ENCODE results near the gene CYP1A2.
"Not testable (repeated sequence)": the region's sequence is repeated elsewhere in the genome, so short reads cannot be mapped to it uniquely, and the experiment has no call there.

Gene CYP1A2

DNA sequence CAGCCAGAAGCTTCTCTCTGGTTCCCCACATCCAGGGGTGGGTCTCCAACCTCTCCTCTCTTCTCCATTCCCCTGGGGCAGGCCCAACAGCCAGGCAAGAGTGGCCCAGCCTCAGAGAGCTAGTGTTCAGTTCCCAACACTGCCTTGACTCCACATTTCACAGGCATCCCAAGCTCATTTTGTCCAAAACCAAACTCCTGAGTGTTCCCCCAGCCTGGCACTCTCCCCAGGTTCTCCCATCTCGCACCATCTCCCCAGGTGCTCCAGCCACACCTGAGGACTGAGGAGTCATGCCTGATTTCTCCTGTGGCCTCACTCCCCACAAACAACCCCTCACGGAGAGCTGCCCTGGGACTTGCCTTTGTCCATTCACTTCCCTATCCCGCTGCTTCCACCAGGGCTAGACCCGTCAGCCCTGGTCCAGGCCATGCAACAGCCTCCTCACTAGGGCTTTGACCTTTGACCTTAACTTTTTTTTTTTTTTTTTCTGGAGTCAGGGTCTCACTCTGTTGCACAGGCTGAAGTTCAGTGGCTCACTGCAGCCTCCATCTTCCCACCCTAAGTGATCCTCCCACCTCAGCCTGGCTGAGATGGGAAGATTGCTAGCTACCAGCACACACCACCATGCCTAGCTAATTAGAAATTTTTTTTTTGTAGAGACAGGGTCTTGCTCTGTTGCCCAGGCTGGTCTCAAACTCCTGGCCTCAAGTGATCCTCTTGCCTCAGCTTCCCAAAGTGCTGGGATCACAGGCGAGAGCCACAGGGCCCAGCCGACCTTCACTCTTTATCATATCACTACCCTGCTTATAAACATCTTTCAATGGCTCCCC, 29.3 kb downstream of the CYP1A2 start:
- DNase-seq (ENCODE audit: low read depth): no peak

DNA sequence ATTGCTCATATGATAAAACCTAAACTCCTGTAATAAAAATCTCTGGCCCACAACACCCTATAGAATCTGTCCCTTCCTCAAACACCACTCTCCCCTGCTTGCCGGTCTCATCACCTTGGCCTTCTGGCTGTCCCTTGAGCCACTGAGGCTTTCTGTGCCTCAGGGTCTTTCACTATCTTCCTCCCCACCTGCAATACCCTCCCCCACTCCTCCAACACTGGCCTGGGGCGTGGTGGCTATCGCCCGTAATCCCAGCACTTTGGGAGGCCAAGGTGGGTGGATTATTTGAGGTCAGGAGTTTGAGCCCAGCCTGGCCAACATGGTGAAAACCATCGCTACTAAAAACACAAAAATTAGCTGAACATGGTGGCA, 29.9 kb downstream of the CYP1A2 start:
- no peak for DNase-seq (ENCODE audit: low read depth)

DNA sequence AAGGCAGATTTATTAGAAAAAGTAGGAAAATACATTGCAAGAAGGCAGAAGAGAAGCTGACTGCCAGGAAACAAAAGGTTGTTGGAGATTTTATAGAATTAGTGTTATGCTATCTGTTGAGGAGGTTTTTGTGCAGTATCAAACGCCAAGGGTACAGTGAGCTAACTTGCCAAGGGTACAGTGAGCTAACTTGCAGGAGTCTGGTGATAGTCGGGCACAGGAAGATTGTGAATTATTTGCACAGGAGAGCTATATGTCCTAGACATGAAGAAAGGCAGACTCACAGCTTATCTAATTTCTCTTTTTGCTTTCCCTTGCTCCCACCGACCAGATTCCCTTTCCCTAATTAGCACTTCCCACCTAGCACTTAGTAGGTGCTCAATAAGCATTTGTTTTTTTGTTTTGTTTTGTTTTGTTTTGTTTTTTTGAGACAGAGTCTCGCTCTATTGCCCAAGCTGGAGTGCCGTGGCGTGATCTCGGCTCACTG, 30.6 kb downstream of the CYP1A2 start:
- DNase-seq (ENCODE audit: low read depth): no peak

DNA sequence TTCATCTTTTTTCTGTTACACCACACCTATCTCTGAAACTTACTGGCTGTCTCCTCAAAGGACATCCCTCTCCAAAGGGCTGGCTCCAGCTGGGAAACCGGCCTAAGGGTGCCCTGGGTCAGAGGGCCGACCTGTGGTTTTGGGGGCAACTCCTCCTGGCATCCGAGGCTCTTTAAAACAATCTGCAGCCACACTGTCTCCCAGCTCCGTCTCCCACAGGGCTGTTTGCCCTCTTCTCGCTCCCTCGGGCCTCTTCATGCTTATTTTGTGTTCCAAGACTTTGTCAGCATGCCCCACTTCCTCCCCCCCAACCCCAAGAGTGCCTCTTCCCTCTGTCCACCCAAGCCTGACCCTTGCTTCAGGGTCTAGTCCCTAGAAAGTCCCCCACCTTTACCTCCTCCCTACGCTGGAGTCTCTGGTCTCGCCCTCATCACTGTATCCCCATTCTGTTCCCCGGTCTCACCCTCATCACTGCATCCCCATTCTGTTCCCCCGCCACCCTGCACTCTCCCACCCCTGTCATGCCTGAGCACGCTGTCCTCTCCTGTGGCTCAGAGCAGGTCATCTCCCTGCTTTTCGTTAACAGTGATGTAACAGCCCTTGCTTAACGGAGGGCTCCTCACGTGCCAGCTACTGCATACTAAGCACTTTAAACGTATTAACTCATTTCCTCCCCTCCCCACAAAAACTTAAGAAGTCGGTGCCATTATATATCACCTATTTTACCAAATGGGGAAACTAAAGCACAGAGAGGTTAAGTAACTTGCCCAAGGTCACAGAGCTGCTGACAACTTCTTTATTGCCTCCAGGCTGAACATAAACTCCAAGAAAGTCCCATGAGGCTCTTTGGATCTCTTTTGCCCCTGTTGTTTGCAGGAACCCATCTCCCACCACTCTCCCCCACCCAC, 32.1 kb downstream of the CYP1A2 start:
- no peak for DNase-seq (ENCODE audit: low read depth)

DNA sequence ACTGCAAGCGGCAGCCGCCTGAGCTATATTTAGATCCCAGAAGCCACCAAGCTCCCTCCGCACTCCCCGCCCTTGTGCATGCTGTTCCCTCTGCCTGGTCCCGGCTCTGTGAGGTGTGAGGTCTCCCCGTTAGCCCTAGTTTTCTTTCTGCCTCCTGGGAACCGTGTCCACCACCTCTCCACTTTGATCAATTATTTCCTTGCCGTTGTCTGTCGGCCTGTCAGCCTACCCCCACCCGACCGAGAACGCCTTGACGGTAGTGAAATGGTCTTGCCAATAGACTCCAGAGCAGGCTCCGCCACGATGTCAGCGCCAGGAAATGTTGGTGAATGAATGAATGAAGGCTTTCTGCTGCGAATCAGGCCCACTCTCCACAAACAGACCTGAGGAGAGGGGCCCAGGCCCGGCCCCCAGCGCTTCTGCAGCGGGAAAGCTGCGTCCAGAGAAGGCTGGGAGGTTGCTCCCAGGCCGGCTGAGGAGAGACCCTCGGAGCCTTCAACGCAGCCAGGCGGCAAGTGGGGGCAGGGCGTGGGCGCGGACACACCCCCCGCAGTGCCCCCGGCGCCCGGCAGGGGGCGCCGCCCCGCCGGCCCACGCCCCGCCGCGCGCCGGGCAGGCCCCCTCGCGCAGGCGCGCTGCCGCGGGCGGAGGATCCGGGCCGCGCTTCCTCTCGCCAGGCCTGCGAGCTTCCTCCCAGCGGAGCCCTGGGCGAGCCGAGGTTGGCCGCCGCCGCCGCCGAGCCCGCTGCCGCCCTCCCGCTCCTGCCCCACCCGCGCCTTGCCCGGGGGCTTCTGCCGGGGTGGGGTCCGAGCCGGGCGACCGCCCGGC, 33.0 kb downstream of the CYP1A2 start, which contains the start of gene CSK:
TSS of gene CSK (plus strand) at position 650 of the 828 bp plus-strand sequence. CDS start 16,218 bp downstream, outside the sequence.
- peak; percentile 66 for DNase-seq (ENCODE audit: low read depth)

DNA sequence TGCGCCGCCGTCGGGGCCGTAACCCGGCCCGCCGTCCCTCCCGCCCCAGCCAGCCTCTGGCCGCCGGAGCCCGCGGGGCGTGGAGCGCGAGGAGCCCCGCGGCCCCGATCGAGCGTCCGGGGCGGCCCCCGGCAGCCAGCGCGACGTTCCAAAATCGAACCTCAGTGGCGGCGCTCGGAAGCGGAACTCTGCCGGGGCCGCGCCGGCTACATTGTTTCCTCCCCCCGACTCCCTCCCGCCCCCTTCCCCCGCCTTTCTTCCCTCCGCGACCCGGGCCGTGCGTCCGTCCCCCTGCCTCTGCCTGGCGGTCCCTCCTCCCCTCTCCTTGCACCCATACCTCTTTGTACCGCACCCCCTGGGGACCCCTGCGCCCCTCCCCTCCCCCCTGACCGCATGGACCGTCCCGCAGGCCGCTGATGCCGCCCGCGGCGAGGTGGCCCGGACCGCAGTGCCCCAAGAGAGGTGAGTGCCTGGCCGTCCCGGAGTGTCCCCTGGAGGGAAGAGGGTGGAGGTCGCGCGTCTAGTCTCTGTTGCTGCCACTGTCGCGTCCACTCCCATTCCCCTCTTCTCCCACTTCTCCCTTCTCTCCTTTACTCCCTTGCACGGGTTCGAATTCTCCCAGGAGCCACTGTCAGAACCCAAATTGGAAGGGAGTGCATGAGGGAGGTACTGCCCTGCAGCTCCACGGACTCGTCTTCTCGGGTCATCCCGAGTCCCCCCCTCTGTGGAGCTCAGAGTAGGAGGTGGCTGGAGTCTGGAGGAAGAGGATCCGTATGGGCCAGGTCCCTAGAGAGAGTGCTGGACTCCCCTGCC, 33.8 kb downstream of the CYP1A2 start:
- DNase-seq (ENCODE audit: low read depth): no peak

DNA sequence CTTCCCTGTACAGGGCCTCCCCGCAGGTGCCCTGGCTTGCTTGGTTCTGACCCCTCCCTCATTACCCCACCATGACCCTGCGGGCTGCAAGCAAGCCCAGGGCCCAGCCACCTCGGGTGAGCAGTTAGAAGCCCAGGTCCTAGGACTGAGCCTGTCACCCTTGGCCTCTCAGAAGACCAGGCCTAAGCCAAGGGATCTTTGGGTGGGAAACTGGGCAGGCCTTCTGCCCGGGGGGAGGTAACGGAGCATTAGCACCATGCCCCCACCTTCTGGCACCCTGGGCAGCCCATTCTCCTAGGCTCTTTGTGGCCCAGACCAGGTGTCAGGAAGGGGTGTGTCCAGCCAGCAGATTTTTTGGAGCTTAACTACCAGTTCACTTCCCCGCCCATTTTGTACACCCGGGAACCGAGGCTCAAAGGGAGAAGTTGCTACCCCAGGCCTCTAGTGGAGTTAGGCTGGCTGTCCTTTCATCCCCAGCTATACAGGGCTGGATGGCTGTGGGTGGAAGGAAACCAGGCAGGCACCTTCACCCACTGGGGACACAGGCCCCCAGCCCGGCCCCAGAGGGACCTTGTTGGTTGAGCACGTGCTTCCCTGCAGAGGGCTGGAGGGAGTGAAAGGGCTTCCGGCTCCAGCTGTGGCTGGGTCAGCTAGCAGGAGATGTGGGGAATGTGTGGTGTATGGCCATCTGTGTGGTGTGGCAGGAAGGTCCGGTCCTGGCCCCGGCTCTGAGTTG, 34.6 kb downstream of the CYP1A2 start:
- no peak for DNase-seq (ENCODE audit: low read depth)

DNA sequence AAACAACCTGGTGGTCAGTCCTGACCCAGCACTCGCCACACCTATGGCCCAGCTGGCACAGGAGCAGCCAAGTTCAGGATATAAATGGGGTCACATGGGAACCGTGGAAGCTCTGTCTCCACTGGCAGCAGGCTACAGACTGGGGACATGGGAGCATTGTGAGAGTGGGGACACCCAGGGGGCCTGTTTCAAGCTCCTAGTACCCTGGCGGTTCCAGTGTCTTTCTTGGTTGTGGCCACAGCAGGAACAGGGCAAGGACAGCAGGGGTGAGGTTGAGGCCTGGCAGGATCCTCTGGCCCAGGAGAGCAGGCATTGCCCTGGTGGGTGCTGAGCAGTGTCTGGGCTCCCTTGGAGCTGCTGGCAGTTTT, 35.1 kb downstream of the CYP1A2 start:
- no peak for DNase-seq (ENCODE audit: low read depth)

DNA sequence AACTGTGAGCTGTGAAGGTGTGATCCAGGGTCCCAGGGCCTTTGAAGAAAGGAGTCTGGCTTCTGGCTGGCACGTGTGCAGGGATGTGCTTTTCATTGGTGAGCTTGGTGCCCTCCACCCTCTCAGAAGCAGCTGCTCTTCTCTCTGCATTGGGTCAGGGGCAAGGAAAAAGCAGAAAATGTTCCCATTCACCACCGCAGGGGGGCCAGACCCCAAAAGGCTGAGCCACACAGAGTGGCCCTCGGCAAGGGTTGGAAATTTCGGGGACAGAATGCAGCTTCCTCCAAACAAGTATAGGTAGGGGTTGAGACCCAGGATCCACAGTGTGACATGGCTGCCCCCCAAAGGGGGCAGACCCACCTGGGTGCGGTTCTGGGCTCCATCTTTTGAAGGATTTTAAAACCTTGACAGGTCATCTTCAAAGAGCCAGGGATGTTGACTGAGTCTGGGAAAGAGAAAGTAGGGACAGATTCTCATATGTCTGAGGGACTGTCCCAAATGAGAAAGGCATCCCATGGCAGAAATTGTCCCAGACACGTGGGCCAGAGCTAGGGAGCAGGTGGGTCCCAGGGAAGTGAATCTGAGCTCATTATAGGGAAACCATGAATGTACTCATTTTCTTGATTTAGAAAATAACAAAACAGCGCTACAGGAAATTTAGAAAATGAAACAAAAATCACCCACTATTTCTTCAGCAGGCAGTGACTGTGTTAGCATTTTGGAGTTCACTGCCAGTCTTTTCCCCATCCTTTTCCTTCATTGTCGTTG, 36.0 kb downstream of the CYP1A2 start:
- no peak for DNase-seq (ENCODE audit: low read depth)

DNA sequence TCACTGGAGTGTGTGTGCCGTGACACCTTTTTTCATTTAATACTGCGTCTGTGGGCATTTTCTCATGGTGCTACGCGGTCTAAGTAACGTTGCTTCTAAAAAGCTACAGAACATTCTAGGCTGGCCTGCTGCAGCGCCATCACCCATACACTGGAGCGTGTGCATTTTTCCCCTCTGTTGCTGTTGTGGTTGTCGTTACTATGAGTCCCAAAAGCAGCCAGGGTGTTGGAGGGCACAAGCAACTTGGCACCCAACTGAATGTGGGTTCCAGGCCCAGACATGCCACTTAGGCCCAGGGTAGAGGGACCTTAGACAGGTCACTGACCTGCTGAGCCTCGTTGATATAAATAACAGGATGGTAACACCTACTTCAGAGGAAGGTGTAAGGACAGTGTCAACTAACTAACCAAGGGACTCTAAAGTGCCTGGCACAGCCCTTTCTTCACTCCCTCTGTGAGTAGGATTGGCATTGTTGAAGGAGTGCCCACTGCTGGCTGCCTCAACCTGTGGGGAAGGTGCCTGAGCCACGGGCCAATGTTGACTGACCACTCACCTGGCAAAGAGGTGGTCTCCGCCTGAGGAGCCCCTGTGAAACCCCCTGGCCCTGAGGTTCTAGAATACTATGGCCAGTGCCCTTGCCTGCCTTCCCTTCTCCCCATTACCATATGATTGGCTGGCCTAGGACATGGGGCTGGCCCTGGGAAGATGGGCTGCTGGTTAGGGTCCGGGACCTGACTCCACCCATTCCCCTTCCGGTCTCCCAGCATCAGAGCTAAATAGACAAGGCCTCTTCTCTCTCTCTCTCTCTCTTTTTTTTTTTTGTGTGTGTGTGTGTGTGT, 36.8 kb downstream of the CYP1A2 start:
- no peak for DNase-seq (ENCODE audit: low read depth)

DNA sequence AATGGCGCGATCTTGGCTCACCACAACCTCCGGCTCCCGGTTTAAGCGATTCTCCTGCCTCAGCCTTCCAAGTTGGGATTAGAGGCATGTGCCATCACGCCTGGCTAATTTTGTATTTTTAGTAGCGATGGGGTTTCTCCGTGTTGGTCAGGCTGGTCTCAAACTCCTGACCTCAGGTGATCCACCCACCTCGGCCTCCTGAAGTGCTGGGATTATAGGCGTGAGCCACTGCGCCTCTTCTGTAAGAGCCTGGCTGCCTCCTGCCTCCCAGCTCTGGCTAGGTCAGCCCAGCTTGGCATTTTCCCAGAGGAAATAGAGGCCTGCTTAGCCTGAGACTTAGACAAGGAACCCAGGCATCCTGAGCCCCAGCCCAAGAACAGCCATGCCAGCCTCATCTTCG, 37.4 kb downstream of the CYP1A2 start:
- DNase-seq (ENCODE audit: low read depth): not testable (repeated sequence)

DNA sequence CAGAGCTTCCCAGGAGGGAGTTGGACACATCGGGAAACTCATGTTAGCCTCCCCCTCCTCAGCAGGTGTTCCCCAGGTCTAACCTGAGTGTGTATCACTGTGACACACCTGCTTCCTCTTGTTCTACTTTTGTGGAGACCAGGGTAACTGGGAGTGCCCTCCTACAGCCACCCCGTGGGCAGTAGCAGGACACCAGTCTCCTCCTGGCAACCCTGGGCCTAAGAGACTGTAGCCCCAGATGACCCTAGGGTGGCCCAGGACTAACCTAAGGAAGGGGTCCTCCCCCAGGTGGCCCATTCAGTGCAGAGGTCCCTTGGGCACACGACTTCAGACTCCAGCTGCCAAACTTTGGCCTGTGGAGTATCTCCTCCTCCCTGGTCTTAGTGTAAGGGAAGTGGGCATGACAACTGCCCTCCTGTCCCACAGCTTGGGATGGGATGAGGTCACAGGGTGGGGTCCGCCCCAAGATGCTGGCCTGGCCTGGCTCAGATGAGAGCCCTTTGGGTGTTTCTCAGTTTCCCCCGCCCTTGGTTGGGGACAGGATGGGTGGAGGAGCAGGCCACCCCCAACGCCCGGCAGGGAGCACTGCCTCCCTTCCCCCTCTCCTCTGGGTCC, 38.0 kb downstream of the CYP1A2 start:
- DNase-seq (ENCODE audit: low read depth): no peak

DNA sequence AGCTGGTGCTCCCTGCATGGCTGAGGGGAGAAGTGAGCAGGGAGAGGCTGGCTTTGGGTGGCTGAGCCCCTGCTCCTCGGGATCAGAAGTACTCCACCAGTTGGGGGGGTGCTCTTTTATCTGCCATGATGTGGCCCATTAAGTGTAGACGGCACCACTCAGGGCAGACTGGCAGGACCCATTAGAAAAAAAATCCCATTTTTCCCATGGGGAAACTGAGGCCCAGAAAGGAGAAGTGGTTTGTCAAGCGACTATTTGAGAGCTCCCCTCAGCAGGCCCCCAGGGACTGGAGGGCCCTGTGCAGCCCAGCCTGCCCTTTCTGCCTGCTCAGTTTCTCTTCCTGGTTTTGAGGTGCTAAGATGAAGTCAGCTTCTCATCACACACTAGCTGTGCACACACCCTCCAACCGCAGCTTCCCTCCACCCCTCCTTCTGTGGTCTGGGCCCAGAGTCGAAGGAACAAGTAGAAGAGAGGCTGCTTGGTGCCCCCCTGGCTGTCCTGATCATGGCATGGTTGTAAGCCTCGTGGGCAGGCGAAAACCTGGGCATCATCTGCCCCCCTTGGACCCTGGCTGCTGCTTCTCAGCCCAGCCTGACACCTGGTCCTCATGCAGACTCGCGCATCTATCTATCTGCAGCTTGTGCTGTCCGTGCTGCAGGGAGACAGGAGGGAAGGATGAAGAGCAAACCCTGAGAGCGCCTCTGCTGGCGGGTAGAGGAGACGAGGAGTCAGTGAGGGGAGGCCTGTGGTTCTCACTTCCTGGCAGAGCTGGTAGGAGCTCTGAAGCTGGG, 38.8 kb downstream of the CYP1A2 start:
- DNase-seq (ENCODE audit: low read depth): peak; percentile 87

DNA sequence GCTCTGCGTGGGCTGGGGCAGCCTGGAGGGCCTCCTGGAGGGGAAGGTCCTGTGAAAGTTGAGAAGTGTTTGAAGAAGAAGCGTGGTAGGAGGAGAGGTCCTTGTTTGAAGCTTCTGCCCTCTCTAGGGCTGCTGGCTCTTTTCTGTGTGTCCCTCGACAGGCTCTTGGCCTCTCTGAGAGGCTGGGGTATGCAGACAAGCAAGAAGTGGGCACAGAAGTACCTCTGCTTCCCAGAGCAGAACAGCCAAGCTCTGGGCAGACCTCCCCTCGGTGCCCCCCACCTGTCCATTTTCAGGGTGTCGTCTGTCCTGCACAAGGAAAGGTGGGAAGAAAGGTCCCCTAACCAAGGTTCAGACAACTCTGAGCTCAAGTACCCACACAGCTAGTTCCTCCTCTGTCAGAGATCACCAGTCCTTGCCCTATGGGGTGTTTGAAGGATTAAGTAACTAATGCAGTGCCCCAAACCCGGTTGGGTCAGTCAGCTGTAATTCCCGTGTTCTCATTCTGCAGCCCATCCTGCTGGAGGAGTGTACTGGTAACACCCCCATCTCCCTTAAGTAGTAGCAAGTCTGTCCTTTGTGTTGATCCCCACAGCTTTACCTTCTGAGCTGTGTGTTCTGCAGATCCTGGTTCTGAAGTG, 39.5 kb downstream of the CYP1A2 start:
- no peak for DNase-seq (ENCODE audit: low read depth)

DNA sequence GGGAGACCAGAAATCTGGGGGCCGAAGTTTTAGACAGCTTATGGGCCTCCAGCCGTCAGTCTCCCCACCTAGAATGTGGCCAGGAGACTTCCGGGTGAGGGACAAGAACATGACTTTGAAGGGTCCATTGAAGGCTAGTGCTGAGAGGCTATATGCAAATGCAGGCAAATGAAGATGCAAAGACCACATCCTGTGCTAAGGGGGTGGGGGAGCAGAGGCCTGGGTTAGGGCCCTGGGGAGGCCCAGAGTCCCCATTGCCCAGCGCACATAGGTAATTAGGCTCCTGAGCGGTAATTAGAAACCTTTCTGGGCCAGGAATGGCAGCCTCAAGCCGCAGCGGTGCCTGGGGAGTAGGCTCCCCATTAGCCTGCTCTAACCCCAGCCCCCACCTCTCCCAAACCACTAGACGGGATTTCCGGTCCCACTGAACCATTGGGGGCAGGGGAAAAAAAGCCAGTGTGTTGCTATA, 40.1 kb downstream of the CYP1A2 start:
- no peak for DNase-seq (ENCODE audit: low read depth)

DNA sequence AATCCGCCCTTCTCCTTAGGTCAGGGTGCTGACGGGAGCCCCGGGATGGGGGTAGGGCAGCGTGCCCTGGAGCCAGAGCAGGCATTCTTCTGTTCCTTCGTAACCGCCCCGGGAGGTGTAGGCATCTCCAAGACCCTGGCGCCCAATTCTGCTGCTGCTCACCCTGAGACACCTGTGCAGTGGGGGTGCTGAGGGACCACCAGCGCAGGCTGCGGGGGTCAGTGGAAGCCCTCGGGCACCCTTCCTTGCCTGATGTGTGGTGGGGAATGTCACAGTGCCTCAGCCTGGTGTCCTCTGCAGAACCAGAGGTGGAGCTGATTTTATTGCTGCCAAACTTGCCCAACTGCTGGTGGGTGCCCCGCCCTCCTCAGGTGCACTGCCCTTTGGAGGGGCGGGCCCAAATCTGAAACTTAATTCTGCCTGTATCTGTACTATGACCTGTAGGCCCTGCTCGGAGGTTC, 40.6 kb downstream of the CYP1A2 start:
- no peak for DNase-seq (ENCODE audit: low read depth)

DNA sequence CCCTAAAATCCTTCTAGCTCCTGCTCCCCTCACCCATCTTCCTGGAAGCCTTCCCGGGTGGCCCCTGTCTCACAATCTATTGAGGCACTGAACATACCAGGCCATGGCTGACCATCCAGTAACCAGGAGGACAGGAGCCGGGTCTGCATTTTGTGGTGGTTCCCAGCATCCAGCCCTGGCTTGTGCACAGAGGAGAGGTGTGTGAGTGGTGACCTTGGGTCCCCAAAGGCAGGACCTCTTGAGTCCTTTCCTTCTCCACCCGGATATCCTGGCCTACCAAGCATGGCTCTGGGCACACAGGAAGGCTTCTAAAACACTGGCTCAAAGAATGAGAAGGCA, 41.1 kb downstream of the CYP1A2 start:
- no peak for DNase-seq (ENCODE audit: low read depth)
